Adipose tissue (tissue), 3 donors: ENCODE results near the gene SDF2L1. TPM values are rescaled to one million over a fixed set of nuclear protein-coding genes. Genes with fewer than 3 reads are reported as not detected.
"Not testable (repeated sequence)": the region's sequence is repeated elsewhere in the genome, so short reads cannot be mapped to it uniquely, and the experiment has no call there.

Source experiments
- H3K27ac ChIP-seq: one replicate; pipeline ENCODE4 v1.5.1; 2013; ENCODE audit warnings: low read depth, low read length
- WGBS, 3 donors: extraction: QIAGEN DNeasy Blood & Tissue Kit; methylation state at CpG; one replicate each; pipeline ENCODE4 v1.1.7; 2013; 5-methylcytosine and 5-hydroxymethylcytosine counted together
- polyA plus RNA-seq, 3 donors: library from polyadenylated mRNA; stranded (reverse); fragments of 200-250 nt; gene quantifications; one replicate each; pipeline ENCODE4 v1.2.3, GENCODE V29; 2013
- donor health status: healthy with polysubstance abuse.
- donor health status: Bipolar disorder and iron deficiency.
- donor health status: healthy.

SDF2L1 gene
- polyA plus RNA-seq, 3 donors = 18.1 to 69.9 (median 43.6) TPM

- H3K27ac ChIP-seq = no peak overlapping the region
- WGBS, 3 donors = 84 to 100% (median 97%) methylated on average over 4 of the region's 4 CpGs
These were observed 37.3 kb downstream of the SDF2L1 start for GRCh38 chr22:21679383-21679782.

- 92 to 96% (median 95%) methylated on average over 21 of the region's 21 CpGs for WGBS, 3 donors
- H3K27ac ChIP-seq = no peak overlapping the region
These were observed 38.9 kb downstream of the SDF2L1 start for GRCh38 chr22:21680830-21681565.

GRCh38 chr22:21681566-21682370 lies 39.7 kb downstream of the SDF2L1 start:
- 75 to 89% (median 88%) methylated on average over 23 to 24 of the region's 24 CpGs for WGBS, 3 donors
- no peak overlapping the region for H3K27ac ChIP-seq

- H3K27ac ChIP-seq = no peak overlapping the region
- 68 to 95% (median 94%) methylated on average over 20 of the region's 20 CpGs for WGBS, 3 donors
These were observed 40.5 kb downstream of the SDF2L1 start for GRCh38 chr22:21682385-21683175.

GRCh38 chr22:21683401-21683811 lies 41.3 kb downstream of the SDF2L1 start:
- H3K27ac ChIP-seq = no peak overlapping the region

GRCh38 chr22:21684492-21685163 lies 42.5 kb downstream of the SDF2L1 start:
- WGBS, 3 donors = 94 to 95% (median 94%) methylated on average over 19 of the region's 19 CpGs
- H3K27ac ChIP-seq = no peak overlapping the region

More at GRCh38 chr22:21683401-21683811, 41.3 kb downstream of the SDF2L1 start:
- 47 to 96% (median 95%) methylated on average over 7 of the region's 7 CpGs for WGBS, 3 donors

GRCh38 chr22:21685164-21685513 lies 43.0 kb downstream of the SDF2L1 start:
- H3K27ac ChIP-seq = no peak overlapping the region
- 80 to 83% (median 82%) methylated on average over 8 of the region's 8 CpGs for WGBS, 3 donors

- 91 to 97% (median 91%) methylated on average over 8 of the region's 8 CpGs for WGBS, 3 donors
These were observed 44.1 kb downstream of the SDF2L1 start for GRCh38 chr22:21686193-21686608.

GRCh38 chr22:21686634-21687393 lies 44.7 kb downstream of the SDF2L1 start:
- WGBS, 3 donors = 59 to 96% (median 96%) methylated on average over 23 of the region's 23 CpGs

More at GRCh38 chr22:21686193-21686608, 44.1 kb downstream of the SDF2L1 start:
- no peak overlapping the region for H3K27ac ChIP-seq

GRCh38 chr22:21687685-21688259 lies 45.7 kb downstream of the SDF2L1 start:
- no peak overlapping the region for H3K27ac ChIP-seq
- 94 to 97% (median 97%) methylated on average over 11 of the region's 11 CpGs for WGBS, 3 donors

More at GRCh38 chr22:21686634-21687393, 44.7 kb downstream of the SDF2L1 start:
- no peak overlapping the region for H3K27ac ChIP-seq

- 90 to 92% (median 92%) methylated on average over 6 of the region's 6 CpGs for WGBS, 3 donors
- no peak overlapping the region for H3K27ac ChIP-seq
These were observed 46.2 kb downstream of the SDF2L1 start for GRCh38 chr22:21688341-21688705.

- WGBS, 3 donors = 94 to 95% (median 94%) methylated on average over 20 of the region's 20 CpGs
- H3K27ac ChIP-seq = no peak overlapping the region
These were observed 46.7 kb downstream of the SDF2L1 start for GRCh38 chr22:21688706-21689381.

GRCh38 chr22:21690401-21690801 lies 48.3 kb downstream of the SDF2L1 start:
- H3K27ac ChIP-seq = no peak overlapping the region
- 60 to 75% (median 73%) methylated on average over 5 of the region's 5 CpGs for WGBS, 3 donors

- WGBS, 3 donors = 82 to 91% (median 88%) methylated on average over 13 to 16 of the region's 16 CpGs
These were observed 49.7 kb downstream of the SDF2L1 start for GRCh38 chr22:21691816-21692215.

GRCh38 chr22:21692856-21693255 lies 50.8 kb downstream of the SDF2L1 start:
- H3K27ac ChIP-seq = not testable (repeated sequence)
- 93 to 95% (median 95%) methylated on average over 9 of the region's 9 CpGs for WGBS, 3 donors

More at GRCh38 chr22:21691816-21692215, 49.7 kb downstream of the SDF2L1 start:
- H3K27ac ChIP-seq = no peak overlapping the region

GRCh38 chr22:21693333-21693998 lies 51.4 kb downstream of the SDF2L1 start:
- no peak overlapping the region for H3K27ac ChIP-seq
- WGBS, 3 donors = 89 to 96% (median 89%) methylated on average over 14 of the region's 14 CpGs
